GM12801 (cell line): ENCODE data around the gene RPH3AL.

Source experiments
- TF ChIP-seq, protein P1 (sequence below): IDR thresholded peaks from one replicate; pipeline ENCODE4 v1.5.1; 2011; ENCODE audit warnings: control low read depth; ENCODE audit not compliant: insufficient read length; ENCODE audit errors: extremely low read depth

RPH3AL gene

DNA sequence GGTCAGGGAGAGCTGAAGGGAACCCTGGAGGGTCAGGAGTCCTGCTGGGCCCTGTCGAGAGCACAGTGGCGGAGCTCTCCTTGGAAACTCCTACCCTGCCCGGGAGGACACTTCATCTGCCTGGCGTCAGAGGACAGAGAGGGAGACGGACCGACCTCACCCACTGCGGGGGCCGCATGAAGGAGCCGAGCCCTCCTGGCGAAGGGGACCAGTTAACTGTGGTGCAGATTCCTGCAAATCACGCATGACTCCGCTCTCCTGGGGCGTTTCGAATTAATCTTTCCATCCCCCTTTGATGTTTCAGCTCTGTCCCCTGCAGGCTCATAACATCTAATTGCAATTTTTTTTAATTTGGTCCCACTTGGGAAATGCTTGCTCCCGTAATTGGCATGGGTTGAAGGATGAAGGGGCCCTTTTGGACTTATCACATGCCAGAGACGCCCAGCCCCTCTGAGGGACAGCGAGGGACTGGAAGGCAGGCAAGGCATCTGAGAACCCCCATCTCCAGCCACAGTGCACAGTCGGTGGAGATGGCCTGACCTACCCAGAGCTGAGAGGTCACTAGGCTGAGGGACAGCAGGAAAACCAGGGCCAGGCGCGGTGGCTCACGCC lies 26.5 kb downstream of the RPH3AL start:
- TF ChIP-seq, protein P1, sequence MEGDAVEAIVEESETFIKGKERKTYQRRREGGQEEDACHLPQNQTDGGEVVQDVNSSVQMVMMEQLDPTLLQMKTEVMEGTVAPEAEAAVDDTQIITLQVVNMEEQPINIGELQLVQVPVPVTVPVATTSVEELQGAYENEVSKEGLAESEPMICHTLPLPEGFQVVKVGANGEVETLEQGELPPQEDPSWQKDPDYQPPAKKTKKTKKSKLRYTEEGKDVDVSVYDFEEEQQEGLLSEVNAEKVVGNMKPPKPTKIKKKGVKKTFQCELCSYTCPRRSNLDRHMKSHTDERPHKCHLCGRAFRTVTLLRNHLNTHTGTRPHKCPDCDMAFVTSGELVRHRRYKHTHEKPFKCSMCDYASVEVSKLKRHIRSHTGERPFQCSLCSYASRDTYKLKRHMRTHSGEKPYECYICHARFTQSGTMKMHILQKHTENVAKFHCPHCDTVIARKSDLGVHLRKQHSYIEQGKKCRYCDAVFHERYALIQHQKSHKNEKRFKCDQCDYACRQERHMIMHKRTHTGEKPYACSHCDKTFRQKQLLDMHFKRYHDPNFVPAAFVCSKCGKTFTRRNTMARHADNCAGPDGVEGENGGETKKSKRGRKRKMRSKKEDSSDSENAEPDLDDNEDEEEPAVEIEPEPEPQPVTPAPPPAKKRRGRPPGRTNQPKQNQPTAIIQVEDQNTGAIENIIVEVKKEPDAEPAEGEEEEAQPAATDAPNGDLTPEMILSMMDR = no peak

DNA sequence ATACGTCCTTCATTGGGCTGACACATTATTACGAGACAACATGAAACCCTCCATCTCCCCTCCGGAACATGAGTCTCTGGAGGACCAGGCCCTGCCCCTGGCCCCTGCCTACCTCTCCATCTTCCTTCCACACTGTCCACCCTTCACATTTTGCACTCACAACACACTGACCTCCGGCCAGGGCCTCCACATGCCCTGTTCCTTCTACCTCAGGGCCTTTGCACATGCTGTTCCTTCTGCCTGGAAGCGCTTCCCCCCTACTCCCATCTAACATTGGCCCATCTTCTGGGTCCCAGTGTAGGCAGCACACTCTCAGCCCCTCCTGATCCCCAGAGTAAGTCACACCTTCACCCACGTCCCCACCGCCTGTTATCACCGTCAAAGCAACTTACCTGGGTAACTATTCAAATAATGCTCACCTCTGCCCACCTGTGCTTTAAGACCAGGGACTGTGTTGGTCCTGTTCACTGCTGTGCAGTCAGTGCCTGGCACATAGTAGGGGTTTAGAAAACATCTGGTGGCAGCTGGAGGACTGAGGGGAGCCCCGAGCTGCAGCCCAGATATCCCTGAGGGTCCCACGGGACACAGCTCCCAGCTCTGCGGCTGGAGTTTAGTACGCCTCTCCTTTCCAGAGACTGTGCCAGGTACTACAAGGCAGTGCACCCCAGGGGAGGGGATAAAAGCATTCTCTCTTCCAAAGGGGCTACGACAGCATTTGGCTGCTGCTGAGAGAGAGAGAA lies 27.2 kb downstream of the RPH3AL start:
- TF ChIP-seq, protein P1 = no peak

DNA sequence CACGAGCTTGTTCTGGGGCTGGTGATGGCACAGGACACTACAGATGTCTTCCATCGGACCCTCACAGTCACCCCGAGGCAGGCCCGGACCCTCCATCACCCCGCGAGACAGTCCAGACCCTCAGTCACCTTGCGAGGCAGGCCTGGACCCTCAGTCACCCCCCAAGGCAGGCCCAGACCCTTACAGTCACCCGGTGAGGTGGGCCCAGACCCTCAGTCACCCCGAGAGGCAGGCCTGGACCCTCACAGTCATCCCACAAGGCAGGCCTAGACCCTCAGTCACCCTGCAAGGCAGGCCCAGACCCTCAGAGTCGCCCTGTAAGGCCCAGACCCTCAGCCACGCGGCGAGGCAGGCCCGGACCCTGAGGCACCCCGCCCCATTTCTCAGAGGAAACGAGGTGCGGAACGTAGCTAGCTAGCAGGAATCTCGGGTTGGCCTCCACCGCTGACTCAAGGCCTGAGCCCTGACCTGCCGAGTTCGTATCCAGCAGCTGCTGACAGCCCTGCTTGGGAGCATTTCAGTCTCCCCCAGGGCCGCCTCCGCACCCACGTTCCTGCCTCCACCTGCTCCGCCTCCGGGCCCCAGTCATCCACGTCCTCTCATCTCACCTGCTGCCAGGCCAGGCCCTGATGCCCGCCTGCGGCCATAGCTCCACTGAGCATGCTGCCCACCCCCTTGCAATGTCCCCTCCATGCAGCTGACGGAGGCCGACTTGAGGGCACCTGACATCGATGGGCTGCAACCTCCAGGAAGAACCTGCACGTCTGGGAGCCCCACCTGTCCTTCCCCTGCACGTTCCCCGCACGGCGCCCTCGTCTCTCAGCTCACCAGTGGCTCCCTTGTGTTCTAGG lies 28.7 kb downstream of the RPH3AL start:
- TF ChIP-seq, protein P1 = no peak

DNA sequence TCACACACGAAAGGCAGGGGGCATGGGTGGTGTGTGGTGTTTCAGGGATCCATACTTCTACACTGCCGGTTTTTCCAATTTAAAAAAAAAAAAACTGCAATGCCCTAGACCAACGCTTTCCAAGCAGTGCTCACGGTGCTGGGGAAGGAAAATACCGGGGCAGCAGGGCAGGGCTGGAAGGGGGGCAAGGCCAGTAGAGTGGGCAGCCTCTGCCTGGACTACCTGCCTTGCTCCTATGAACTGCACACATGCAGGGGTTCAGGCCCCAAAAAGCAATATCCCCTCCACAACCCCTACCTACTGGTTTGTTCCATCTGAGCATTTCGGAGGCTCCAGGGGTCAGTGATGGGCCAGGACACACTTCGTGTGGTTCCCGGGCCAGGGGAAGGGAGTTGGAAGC lies 29.4 kb downstream of the RPH3AL start:
- TF ChIP-seq, protein P1 = no peak

DNA sequence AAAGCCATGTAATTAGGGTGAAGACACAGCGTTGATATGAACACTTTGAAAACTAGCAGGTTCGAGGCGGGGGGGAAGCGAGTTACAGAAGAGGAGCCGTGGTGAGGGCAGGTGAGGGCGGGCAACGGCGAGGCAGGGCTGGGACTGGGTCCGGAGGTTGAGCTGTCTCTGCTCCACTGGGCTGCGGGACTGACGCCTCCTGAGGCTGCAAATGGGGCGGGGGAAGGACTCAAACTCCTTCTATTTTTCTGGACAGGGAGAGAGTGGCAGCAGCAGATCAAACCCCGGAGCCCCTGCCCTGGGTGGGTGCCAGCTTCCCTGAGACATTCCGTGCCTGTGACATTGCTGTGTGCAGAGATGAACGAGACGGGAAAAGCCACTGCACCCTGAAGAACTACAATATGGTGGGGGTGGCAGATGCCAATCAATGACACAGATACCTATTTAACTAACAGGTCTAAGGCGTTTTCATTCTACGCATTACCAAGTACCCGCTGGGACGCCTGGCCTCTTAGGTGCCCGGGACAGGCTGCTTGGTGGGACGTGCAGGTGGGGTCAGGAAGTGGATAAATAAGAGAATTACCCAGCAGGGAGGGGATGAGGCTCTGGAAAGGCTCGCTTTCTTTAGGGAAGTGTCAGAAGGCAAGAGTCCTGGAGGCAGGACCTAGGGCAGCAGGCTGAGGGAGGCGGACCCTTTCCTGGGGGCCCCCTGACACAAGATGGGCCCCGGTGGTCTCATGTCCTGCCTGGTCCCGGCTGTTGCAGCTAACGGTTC lies 30.4 kb downstream of the RPH3AL start:
- TF ChIP-seq, protein P1 = no peak

DNA sequence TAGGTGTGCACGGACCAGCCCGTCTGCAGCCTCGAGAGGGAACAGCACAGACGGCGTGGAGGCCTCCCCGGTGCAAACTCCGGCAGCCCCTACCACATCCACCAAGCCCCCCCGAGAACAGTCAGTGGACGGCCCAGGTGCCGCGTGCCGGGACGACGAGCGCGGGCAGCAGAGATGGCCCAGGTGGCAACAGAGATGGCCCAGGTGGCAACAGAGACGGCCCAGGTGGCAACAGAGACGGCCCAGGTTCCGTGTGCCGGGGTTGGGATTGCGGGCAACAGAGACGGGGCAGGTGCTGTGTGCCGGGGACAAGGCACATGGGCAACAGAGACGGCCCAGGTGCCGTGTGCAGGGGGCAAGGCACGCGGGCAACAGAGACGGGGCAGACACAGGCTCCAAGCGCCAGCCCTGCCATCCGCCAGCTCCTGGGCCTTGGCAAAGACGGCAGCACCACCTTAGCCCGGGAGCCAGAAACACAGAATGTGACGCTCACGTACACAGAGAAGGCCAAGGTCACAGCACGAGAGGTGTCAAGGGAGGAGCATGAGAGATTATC lies 31.1 kb downstream of the RPH3AL start:
- TF ChIP-seq, protein P1 = no peak
